ENCODE measurements around the gene DNAH12.

DNA sequence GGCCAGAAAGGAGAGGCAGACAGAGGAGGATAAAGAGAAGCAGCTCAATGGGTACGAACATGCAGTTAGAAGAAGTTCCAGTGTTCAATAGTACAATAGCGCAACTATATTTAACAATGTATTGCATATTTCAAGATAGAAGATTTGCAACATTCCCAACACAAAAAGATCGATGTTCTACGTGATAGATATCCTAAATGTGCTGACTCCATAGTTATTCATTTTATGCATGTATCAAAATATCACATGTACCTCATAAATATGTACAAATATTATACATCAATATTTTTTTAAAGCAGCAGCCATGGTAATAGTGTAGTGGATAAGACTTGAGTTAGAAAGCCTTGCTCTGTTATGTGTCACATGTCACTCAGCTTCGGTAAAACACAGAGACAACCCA is 141.5 kb downstream of the DNAH12 start:
- no peak for TF ChIP-seq GATA2 (IDR thresholded peaks at IDR 0.05; ENCODE audit: low read depth, low read length)
- TF ChIP-seq GATA3 (IDR thresholded peaks at IDR 0.05; ENCODE audit: low read depth, low read length): no peak

Measured in SH-SY5Y (cell line).